Caco-2 (cell line): Measurements from ENCODE around the gene SIK2. TPM values are rescaled to one million over a fixed set of nuclear protein-coding genes. Genes with fewer than 3 reads are reported as not detected.

Source experiments
- Bru-seq: library from RNA; stranded (reverse); fragments of 400-500 nt; gene quantifications from one replicate; lab custom pipeline; 2021; lab: Mats Ljungman, UMichigan
- BruChase-seq, 2 experiments: library from RNA; stranded (reverse); fragments of 400-500 nt; gene quantifications; one replicate each; lab custom pipeline; 2021; lab: Mats Ljungman, UMichigan
- BruUV-seq: library from RNA; stranded (reverse); fragments of 400-500 nt; replicated peaks from 2 replicates; lab custom pipeline; 2021; lab: Mats Ljungman, UMichigan
- CTCF ChIA-PET: fragments of 300-600 bp; sonication (Branson Sonifier 250); formaldehyde crosslinking; loops from one replicate; lab custom pipeline; 2022; ENCODE audit warnings: antibody characterized with exemption; lab: Charles Lee
- POLR2A ChIA-PET: fragments of 300-600 bp; sonication (Branson Sonifier 250); formaldehyde crosslinking; loops from one replicate; lab custom pipeline; 2022; ENCODE audit warnings: antibody characterized with exemption; lab: Charles Lee
- DNase-seq, 2 experiments: peaks; one replicate each; pipeline versions ENCODE4 v3.0.0 to v3.0.0-alpha.2; 2020 to 2022
- H3K27me3 ChIP-seq: replicated peaks from 2 replicates; pipeline ENCODE4 v1.6.0; 2011; ENCODE audit warnings: low read length; ENCODE audit not compliant: control insufficient read depth, insufficient read depth
- H3K36me3 ChIP-seq: 2 replicates; pipeline ENCODE4 v1.5.1; 2011; ENCODE audit warnings: low read length; ENCODE audit not compliant: control insufficient read depth, insufficient read depth
- H3K4me1 ChIP-seq: fragments of 250-450 bp; sonication (Bioruptor Pico); 2 replicates; pipeline ENCODE4 v1.5.1; 2020; ENCODE audit warnings: mild to moderate bottlenecking
- H3K4me3 ChIP-seq: 2 replicates; pipeline ENCODE4 v1.5.1; 2011; ENCODE audit warnings: low read depth, mild to moderate bottlenecking, control low read depth, low read length
- H3K9me3 ChIP-seq: fragments of 250-450 bp; sonication (Bioruptor Pico); 2 replicates; pipeline ENCODE4 v1.5.1; 2020; ENCODE audit warnings: mild to moderate bottlenecking, moderate library complexity
- H3K27ac Mint-ChIP-seq: one replicate; pipeline ENCODE4 v1.8.0; 2022; ENCODE audit warnings: mixed read lengths; ENCODE audit not compliant: unreplicated experiment
- H3K27me3 Mint-ChIP-seq: one replicate; pipeline ENCODE4 v1.8.0; 2022; ENCODE audit warnings: mixed read lengths; ENCODE audit not compliant: insufficient read depth, unreplicated experiment
- H3K36me3 Mint-ChIP-seq: one replicate; pipeline ENCODE4 v1.8.0; 2022; ENCODE audit warnings: mild to moderate bottlenecking, mixed read lengths; ENCODE audit not compliant: insufficient read depth, unreplicated experiment
- H3K4me1 Mint-ChIP-seq: one replicate; pipeline ENCODE4 v1.8.0; 2022; ENCODE audit warnings: low read depth, mixed read lengths; ENCODE audit not compliant: unreplicated experiment
- H3K4me3 Mint-ChIP-seq: one replicate; pipeline ENCODE4 v1.8.0; 2022; ENCODE audit warnings: mild to moderate bottlenecking, moderate library complexity, mixed read lengths; ENCODE audit not compliant: unreplicated experiment
- H3K9me3 Mint-ChIP-seq: one replicate; pipeline ENCODE4 v1.8.0; 2022; ENCODE audit warnings: mixed read lengths; ENCODE audit not compliant: unreplicated experiment
- intact Hi-C: fragments of 100-400 bp; cut with micrococcal nuclease; formaldehyde crosslinking; loops from one replicate; pipeline ENCODE4 v1.10.0; 2022; ENCODE audit not compliant: unreplicated experiment
- long read RNA-seq: library from polyadenylated mRNA; stranded (forward); transcript quantifications from one replicate; pipeline ENCODE4 v2.0.0, GENCODE V29; 2022
- total RNA-seq: library from RNA; stranded (reverse); gene quantifications from 2 replicates; pipeline ENCODE4 v1.2.3, GENCODE V29; 2022
- TF ChIP-seq, protein P1 (sequence below), 2 experiments: fragments of 200-600 bp in 1 of 2; IDR thresholded peaks; 1 replicate in 1 of 2; 2 replicates in 1 of 2; pipeline versions ENCODE4 v1.5.1 to v1.8.0; 2011 to 2022; ENCODE audit warnings: antibody characterized with exemption in 1 of 2, control low read depth in 1 of 2, inconsistent platforms in 1 of 2, low read depth in 1 of 2, low read length in 1 of 2, mild to moderate bottlenecking in 1 of 2, moderate library complexity in 1 of 2; ENCODE audit not compliant: insufficient read depth in 1 of 2, severe bottlenecking in 1 of 2, unreplicated experiment in 1 of 2

The SIK2 gene
- total RNA-seq: 37.3 and 40.2 TPM in 2 replicates
- percentile 92 among the genes with signal in this experiment for Bru-seq, nascent RNA
- percentile 86 among the genes with signal in this experiment for BruChase-seq, experiment 1, labeled RNA remaining after a 2-hour chase
- percentile 82 among the genes with signal in this experiment for BruChase-seq, experiment 2, labeled RNA remaining after a 6-hour chase
- long read RNA-seq, full-length matches to known transcripts: 7 of 29 reads
- long read RNA-seq, partial matches to known transcripts: 8 of 29 reads
- long read RNA-seq, other reads (novel, unspliced or antisense): 14 of 29 reads

DNA sequence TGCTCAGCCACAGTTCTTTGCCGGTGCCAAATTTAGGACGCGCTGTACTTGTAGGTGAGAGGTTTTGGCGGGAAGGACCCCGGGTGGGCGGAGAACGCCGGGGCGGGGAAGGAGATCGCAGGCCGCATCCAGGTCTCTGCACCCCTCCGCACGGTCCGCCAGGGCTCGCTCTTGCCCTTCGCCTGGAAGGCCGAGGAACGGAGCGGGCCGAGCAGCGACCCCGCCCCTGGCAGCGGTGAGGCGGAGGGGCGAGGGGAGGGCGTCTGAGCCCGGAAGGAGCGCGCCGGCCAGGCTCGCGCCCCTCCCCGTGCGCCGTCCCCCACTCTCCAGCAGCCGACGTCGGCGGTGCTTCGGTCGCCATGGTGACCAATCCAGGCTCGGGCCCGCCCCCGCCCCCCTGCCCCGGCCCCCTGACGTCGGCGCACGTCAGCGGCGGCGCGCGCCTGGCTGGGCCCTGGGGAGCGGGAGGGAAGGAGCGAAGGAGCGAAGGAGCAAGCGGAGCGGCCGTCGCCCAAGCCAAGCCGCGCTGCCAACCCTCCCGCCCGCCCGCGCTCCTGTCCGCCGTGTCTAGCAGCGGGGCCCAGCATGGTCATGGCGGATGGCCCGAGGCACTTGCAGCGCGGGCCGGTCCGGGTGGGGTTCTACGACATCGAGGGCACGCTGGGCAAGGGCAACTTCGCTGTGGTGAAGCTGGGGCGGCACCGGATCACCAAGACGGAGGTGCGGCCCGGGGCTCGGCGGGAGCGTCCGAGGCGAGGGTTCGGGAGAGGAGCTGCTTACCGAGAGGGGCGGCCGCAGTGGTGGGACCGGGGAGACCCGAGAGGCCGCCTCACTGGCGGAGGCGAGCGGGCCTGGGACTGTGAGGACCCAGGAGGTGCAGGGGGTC, at the start of gene SIK2:
Gene SIK2 (plus strand): TSS at position 471 of the 886 bp plus-strand sequence. CDS start 115 bp downstream, at position 586.
- TF ChIP-seq, protein P1, sequence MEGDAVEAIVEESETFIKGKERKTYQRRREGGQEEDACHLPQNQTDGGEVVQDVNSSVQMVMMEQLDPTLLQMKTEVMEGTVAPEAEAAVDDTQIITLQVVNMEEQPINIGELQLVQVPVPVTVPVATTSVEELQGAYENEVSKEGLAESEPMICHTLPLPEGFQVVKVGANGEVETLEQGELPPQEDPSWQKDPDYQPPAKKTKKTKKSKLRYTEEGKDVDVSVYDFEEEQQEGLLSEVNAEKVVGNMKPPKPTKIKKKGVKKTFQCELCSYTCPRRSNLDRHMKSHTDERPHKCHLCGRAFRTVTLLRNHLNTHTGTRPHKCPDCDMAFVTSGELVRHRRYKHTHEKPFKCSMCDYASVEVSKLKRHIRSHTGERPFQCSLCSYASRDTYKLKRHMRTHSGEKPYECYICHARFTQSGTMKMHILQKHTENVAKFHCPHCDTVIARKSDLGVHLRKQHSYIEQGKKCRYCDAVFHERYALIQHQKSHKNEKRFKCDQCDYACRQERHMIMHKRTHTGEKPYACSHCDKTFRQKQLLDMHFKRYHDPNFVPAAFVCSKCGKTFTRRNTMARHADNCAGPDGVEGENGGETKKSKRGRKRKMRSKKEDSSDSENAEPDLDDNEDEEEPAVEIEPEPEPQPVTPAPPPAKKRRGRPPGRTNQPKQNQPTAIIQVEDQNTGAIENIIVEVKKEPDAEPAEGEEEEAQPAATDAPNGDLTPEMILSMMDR (IDR thresholded peaks at IDR 0.05; ENCODE audit: insufficient read depth in 1 of 2, low read depth in 1 of 2, low read length in 1 of 2, severe bottlenecking in 1 of 2, unreplicated experiment in 1 of 2): peak; percentile 97 to 100
- Mint-ChIP-seq H3K4me3 (peak within 1 kb of the TSS; percentile 97), H3K9me3 (no peaks in the 10 kb centered on the region), H3K27ac (peak within 1 kb of the TSS; percentile 95), H3K27me3 (peaks cover 5% of the 10 kb centered on the region), H3K4me1 (peaks cover 29% of the 10 kb centered on the region), H3K36me3 (peaks cover 17% of the 10 kb centered on the region)
- CTCF ChIA-PET: interaction anchor here (0.6 to 2.6 kb wide), 7 partner anchors 131 to 244 kb away, joined by 3 to 17 read pairs (median 3); partner anchors contain the start of gene PPP2R1B
- H3K9me3 ChIP-seq: no peaks in the 10 kb centered on the region
- peak; percentile 99 to 100 for DNase-seq
- no TSS peak for BruUV-seq
- H3K4me1 ChIP-seq: peaks cover 21% of the 10 kb centered on the region
- no peaks in the 10 kb centered on the region for H3K36me3 ChIP-seq
- no peaks in the 10 kb centered on the region for H3K27me3 ChIP-seq
- POLR2A ChIA-PET: interaction anchor here (0.5 to 0.7 kb wide), 3 partner anchors 117 to 574 kb away, joined by 3 to 4 read pairs (median 4); no protein-coding TSS in a partner anchor
- intact Hi-C loops: loop anchor here (1.0 to 5.0 kb wide), 8 partner anchors 65 to 380 kb away; partner anchors contain the start of gene PPP2R1B
- H3K4me3 ChIP-seq: peak within 1 kb of the TSS; percentile 87

DNA sequence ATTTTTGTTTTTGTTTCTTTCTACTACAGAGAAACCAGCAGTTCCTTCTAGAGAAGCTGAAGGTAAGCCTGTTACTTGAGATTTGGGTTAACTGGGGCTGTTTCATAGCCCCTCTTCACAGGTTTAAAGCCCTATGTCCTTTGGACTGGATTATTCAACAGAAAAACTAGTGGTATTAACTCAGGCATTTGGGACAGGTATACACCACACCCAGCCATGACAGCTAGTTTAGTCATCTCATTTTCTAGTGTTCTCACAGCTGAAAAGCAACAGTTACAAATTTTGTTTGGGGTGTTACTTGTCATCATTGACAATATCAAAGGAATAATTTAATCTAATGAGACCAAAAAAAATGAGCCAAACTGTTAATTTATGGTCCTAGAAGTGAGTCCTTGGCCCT, 47.7 kb upstream of the SIK2 start:
- no peak overlapping the region for H3K27ac Mint-ChIP-seq

More for the DNA sequence above, 47.7 kb upstream of the SIK2 start:
- Mint-ChIP-seq H3K27me3 (peaks cover 2% of the 10 kb centered on the region), H3K4me3 (no peak overlapping the region), H3K36me3 (no peaks in the 10 kb centered on the region), H3K9me3 (peaks cover 25% of the 10 kb centered on the region), H3K4me1 (no peaks in the 10 kb centered on the region)
- TF ChIP-seq, protein P1 (IDR thresholded peaks at IDR 0.05; ENCODE audit: insufficient read depth in 1 of 2, low read depth in 1 of 2, low read length in 1 of 2, severe bottlenecking in 1 of 2, unreplicated experiment in 1 of 2): no peak
- Histone ChIP-seq H3K4me3 (no peak overlapping the region), H3K27me3 (no peaks in the 10 kb centered on the region), H3K9me3 (peaks cover 17% of the 10 kb centered on the region; the same call in 1 of the 2 replicates), H3K4me1 (no peaks in the 10 kb centered on the region), H3K36me3 (no peaks in the 10 kb centered on the region)
- BruUV-seq: no TSS peak
- no peak for DNase-seq
- intact Hi-C loops: no loop called here
- ChIA-PET CTCF (no interaction called here), POLR2A (no interaction called here)
